Measurements from ENCODE around the gene ARPP19. TPM values are rescaled to one million over a fixed set of nuclear protein-coding genes. Genes with fewer than 3 reads are reported as not detected.

The ARPP19 gene
- total and polyA plus RNA-seq, 10 of the 15 experiments (the other 5 are each of a cell fraction or from before 2014, with no cell fraction given): 77.2 to 167 (median 121) TPM

GRCh38 chr15:52499506-52499905, 69.3 kb downstream of the ARPP19 start:
- in situ Hi-C loops (cut with MboI) (no loop called here), intact Hi-C loops (cut with micrococcal nuclease; ENCODE audit: unreplicated experiment) (no loop called here)
- H3K9me3 ChIP-seq (replicated peaks; ENCODE audit: control insufficient read depth, insufficient read depth, low read length): no peaks in the 10 kb centered on the region; the same call in 2 of the 3 replicates
- peaks cover 6% of the 10 kb centered on the region for H3K4me1 ChIP-seq (ENCODE audit: control insufficient read depth, insufficient read depth, low read length)
- POLR2A ChIA-PET: no interaction called here
- ATAC-seq (no peak), FAIRE-seq (no peak), DNase-seq (ENCODE audit: low read depth, low spot score) (no peak)
- TF ChIP-seq RCOR1 (conservative IDR thresholded peaks at IDR 0.05; ENCODE audit: low read depth, low read length): no peak
- no peak for TF ChIP-seq SIX5 (IDR thresholded peaks at IDR 0.05; ENCODE audit: low read depth, low read length, severe bottlenecking)
- TF ChIP-seq POLR2AphosphoS2 (IDR thresholded peaks at IDR 0.05; ENCODE audit: low read depth, low read length): no peak
- TF ChIP-seq MLLT1 (IDR thresholded peaks at IDR 0.05): no peak
- no peak for TF ChIP-seq PKNOX1 (IDR thresholded peaks at IDR 0.05)
- TF ChIP-seq WRNIP1 (IDR thresholded peaks at IDR 0.05; ENCODE audit: borderline replicate concordance, low read depth, low read length): no peak
- TF ChIP-seq ETV6 (conservative IDR thresholded peaks at IDR 0.05 in 1 of 2, IDR thresholded peaks at IDR 0.05 in 1 of 2; ENCODE audit: borderline replicate concordance in 1 of 2, low read depth in 1 of 2): no peak
- TF ChIP-seq CBX3 (IDR thresholded peaks at IDR 0.05; ENCODE audit: borderline replicate concordance, low read depth): no peak
- no peak for TF ChIP-seq USF2 (IDR thresholded peaks at IDR 0.05; ENCODE audit: borderline replicate concordance, low read depth, low read length)
- RAD21 ChIA-PET (ENCODE audit: unreplicated experiment): interaction anchor here (0.5 kb wide), 1 partner anchor 243 kb away, joined by 3 read pairs; no protein-coding TSS in a partner anchor
- H4K20me1 ChIP-seq (ENCODE audit: control insufficient read depth, insufficient read depth): no peaks in the 10 kb centered on the region
- no TSS peak for BruUV-seq (replicated peaks)
- no peak overlapping the region for H3K4me2 ChIP-seq (ENCODE audit: control insufficient read depth, insufficient read depth)
- 81% methylated on average over 3 of the region's 3 CpGs for WGBS (ENCODE audit: insufficient coverage, insufficient replicate concordance, low lambda C conversion rate, missing lambda C conversion rate)
- SMC1A ChIA-PET (ENCODE audit: uncharacterized antibody, unreplicated experiment): interaction anchor here (1.2 to 2.7 kb wide), 3 partner anchors 9 to 119 kb away, joined by 3 to 14 read pairs (median 3); no protein-coding TSS in a partner anchor
- no peak overlapping the region for H3K4me3 ChIP-seq
- H3K9ac ChIP-seq (ENCODE audit: control insufficient read depth, insufficient read depth, low read length): no peak overlapping the region
- H3K27me3 ChIP-seq (replicated peaks in 1 of 2; ENCODE audit: control insufficient read depth in 2 of 2, insufficient read depth in 2 of 2, low read length in 1 of 2): no peaks in the 10 kb centered on the region
- no peak overlapping the region for H3K27ac ChIP-seq (ENCODE audit: control insufficient read depth, insufficient read depth)
- peaks cover 9% of the 10 kb centered on the region for H3K79me2 ChIP-seq (ENCODE audit: control insufficient read depth, insufficient read depth, low read length)
- CTCF ChIA-PET: interaction anchor here (1.0 kb wide), 1 partner anchor 19 kb away, joined by 4 read pairs; no protein-coding TSS in a partner anchor
- H2AFZ ChIP-seq (ENCODE audit: control insufficient read depth, low read depth, low read length): no peak overlapping the region
- no peaks in the 10 kb centered on the region; a peak in 1 of 4 replicates for H3K36me3 ChIP-seq (ENCODE audit: control insufficient read depth in 2 of 2, insufficient read depth in 2 of 2, low read length in 1 of 2)

Data from GM12878 (cell line).